Measurements from ENCODE around the gene FLT3LG.
A peak's percentile ranks its signal among the peaks of the same experiment; 100 is the strongest.

Gene FLT3LG, protein sequence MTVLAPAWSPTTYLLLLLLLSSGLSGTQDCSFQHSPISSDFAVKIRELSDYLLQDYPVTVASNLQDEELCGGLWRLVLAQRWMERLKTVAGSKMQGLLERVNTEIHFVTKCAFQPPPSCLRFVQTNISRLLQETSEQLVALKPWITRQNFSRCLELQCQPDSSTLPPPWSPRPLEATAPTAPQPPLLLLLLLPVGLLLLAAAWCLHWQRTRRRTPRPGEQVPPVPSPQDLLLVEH

DNA sequence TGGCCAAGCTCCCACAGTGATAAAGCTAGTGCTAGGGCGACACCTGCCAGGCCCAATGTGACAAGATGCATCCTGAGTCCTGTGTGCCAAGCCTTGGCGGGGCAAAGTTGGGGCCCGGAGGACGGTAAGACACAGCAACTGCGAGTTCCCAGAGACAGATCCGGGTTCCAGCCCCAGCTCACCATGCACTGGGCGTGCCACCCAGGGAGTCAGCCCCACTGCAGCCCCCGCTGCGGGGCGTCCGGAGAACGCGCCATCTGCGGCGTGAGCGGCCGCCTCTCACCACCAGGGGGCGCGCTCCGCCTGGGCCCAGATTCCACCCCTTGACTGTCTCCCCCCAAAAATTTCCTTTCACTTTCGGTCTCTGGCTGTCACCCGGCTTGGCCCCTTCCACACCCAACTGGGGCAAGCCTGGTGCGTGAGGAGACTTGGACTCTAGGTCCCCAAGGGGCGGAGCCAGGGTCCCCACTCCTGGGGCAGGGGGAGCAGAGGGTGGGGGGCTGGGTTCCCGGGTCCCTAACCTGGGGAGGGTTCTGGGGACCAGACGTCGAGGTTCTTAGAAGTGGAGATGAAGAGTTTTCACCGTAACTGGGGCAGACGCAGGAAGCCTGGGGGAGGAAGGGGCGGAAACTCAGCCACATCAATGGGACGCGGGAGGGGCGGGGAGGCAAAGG, at the start of gene FLT3LG:
Gene FLT3LG (plus strand): TSS at position 348 of the 674 bp plus-strand sequence. CDS start 425 bp downstream, outside the sequence.
- TF ChIP-seq, protein P1, sequence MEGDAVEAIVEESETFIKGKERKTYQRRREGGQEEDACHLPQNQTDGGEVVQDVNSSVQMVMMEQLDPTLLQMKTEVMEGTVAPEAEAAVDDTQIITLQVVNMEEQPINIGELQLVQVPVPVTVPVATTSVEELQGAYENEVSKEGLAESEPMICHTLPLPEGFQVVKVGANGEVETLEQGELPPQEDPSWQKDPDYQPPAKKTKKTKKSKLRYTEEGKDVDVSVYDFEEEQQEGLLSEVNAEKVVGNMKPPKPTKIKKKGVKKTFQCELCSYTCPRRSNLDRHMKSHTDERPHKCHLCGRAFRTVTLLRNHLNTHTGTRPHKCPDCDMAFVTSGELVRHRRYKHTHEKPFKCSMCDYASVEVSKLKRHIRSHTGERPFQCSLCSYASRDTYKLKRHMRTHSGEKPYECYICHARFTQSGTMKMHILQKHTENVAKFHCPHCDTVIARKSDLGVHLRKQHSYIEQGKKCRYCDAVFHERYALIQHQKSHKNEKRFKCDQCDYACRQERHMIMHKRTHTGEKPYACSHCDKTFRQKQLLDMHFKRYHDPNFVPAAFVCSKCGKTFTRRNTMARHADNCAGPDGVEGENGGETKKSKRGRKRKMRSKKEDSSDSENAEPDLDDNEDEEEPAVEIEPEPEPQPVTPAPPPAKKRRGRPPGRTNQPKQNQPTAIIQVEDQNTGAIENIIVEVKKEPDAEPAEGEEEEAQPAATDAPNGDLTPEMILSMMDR (conservative IDR thresholded peaks at IDR 0.05; ENCODE audit: low read depth, low read length), result peak; percentile 93
- no peak for DNase-seq (ENCODE audit: low read depth)
- H3K4me3 ChIP-seq (ENCODE audit: low read length), result peak within 1 kb of the TSS; percentile 48

DNA sequence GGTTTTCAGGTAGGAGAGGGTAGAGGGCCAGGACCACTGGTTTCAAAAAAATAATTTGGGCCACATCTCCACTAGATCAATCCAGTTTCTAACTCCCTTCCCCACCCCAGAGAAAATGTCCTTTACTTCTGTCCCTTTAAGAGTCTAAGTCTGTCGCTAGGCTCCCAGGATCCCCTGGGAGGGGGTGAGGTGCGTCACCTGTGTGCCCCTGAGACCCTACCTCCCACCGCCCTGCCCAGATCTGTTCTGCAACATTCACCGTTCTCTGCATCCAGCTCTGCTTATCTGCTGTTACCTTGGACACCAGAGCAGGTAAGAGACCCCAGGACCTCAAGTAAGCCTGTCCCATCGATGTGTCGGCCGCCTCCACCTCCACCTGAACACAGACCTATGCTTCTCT, 48.8 kb upstream of the FLT3LG start, which contains the start of gene GFY:
Gene GFY (plus strand): TSS at position 211 of the 400 bp plus-strand sequence. CDS start 1,043 bp downstream, outside the sequence.
- TF ChIP-seq, protein P1 (conservative IDR thresholded peaks at IDR 0.05; ENCODE audit: low read depth, low read length), result no peak
- DNase-seq (ENCODE audit: low read depth), result no peak
- H3K4me3 ChIP-seq (ENCODE audit: low read length), result no peak within 1 kb of the TSS

DNA sequence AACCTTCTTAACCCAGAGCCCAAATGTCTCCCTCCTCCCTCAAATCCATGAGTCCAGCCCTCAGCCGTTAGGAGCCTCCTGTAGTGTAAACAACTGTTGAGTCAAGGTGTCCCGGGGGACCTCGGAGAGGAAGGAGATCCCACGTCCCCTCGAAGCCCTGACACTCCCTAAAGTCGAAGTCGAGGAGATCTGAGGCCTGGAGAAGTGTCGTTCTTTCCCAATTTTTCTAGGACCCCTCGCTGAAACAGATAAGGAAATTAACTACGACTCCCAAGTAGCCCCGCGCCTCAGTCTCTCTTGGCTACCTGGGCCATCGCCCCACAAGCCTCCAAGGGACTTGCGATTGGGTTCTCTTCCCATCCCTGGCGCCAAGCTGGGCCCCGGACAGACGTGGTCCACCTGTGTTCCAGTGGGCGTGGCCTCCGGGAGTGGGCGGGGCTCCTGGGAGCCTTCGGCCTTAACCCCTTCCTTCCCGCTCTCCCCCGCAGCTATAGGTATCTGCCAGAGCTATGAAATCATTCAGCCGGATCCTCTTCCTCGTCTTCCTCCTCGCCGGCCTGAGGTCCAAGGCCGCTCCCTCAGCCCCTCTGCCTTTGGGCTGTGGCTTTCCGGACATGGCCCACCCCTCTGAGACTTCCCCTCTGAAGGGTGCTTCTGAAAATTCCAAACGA, 48.0 kb upstream of the FLT3LG start:
- no peak overlapping the region for H3K4me3 ChIP-seq (ENCODE audit: low read length)
- DNase-seq (ENCODE audit: low read depth), result no peak
- TF ChIP-seq, protein P1 (conservative IDR thresholded peaks at IDR 0.05; ENCODE audit: low read depth, low read length), result no peak

DNA sequence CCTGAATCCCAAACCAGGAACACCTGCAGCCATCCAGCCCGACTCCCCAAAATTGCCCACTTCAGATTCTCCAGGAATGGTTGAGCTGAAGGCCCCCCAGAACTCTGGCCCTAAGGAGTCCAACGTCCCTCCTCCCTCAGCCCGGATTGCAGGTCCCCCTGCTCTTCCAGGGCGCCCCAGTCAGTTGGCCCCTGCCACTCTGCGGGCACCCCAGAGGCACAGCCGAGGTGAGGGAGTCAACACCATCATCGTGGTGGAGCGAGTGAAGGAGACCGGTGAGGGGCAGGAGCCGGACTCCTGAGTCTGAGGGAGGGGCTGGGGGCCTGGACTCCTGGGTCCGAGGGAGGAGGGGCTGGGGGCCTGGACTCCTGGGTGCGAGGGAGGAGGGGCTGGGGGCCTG, 46.7 kb upstream of the FLT3LG start:
- H3K4me3 ChIP-seq (ENCODE audit: low read length), result no peak overlapping the region
- TF ChIP-seq, protein P1 (conservative IDR thresholded peaks at IDR 0.05; ENCODE audit: low read depth, low read length), result no peak
- DNase-seq (ENCODE audit: low read depth), result no peak

DNA sequence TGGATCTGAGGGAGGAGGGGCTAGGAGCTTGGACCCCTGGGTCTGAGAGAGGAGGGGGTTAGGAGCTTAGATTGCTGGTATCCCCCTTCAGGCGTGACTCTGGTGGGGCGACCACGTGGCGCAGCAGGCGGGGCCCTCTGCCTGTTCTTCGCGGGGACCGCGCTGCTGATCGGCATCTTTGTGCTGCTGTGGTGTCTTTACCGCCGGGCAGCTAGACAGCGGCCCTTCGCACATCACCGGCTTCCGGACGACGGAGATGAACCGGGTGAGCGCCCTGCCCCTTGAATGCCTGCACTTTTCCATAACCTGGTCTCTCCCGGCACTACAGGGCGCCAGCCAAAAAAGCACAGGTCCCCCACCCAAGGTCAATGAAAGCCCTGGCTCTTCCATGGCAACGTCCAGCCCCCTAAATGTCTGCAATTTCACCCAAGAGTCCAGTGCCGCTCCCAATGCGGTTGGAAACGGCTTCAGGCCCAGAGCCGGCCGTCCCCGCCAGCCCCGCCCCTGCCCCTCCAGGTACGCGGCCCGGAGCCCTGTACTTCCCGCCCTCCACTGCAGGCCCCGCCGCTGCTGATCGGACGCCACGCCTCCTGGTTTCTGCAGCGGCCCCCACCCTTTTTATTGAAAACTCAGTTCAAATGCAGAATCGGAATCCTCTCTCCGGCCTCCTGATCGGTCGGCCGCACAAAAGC, 46.0 kb upstream of the FLT3LG start:
- DNase-seq (ENCODE audit: low read depth), result no peak
- TF ChIP-seq, protein P1 (conservative IDR thresholded peaks at IDR 0.05; ENCODE audit: low read depth, low read length), result no peak
- no peak overlapping the region for H3K4me3 ChIP-seq (ENCODE audit: low read length)

DNA sequence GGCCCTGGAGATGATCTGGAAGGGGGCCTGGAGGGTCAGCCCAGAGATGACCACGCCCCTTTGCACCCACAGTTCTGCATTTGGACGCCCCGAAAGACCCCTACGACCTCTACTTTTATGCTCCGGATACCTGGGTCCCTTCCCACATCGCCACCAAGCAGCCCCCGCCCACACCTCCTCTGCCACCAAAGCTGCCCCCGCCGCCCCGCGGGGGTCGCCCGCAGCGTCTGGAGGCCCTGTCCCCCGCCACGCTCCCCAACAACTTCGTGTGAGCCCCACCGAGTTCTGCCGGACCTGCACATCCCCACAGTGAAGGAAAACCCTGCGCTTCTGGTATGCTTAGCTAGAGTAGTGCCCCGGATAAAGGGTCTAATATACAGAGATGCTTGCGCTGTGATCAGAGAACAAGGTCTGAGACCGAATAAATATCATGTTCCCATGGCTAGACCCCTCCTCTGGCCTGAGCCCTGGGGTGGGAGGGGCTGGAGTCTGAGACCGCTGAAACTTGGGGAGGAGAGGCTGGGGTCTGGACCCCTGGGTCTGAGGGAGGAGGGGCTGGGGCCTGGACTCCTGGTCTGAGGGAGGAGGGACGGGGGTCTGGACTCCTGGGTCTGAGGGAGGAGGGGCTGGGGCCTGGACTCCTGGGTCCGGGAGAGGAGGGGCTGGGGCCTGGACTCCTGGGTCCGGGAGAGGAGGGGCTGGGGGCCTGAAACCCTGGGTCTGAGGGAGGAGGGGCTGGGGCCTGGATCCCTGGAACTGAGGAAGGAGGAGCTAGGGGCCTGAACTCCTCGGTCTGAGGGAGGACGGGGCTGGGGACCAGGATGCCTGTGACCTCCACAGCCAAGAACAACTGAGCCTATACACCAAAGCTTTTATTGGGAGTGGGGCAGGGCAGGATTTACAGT, 45.2 kb upstream of the FLT3LG start:
- DNase-seq (ENCODE audit: low read depth), result no peak
- H3K4me3 ChIP-seq (ENCODE audit: low read length), result no peak overlapping the region
- TF ChIP-seq, protein P1 (conservative IDR thresholded peaks at IDR 0.05; ENCODE audit: low read depth, low read length), result no peak

All from retinal pigment epithelial cell (primary cell).